GM18909 (cell line): Measurements from ENCODE around the gene DYTN.

ENCODE experiments used
- ATAC-seq: cut with Tn5 transposase; IDR thresholded peaks from one replicate; pipeline ENCODE4 v1.9.1; 2021; ENCODE audit warnings: mild to moderate bottlenecking; ENCODE audit not compliant: unreplicated experiment, poor library complexity

DYTN gene

DNA sequence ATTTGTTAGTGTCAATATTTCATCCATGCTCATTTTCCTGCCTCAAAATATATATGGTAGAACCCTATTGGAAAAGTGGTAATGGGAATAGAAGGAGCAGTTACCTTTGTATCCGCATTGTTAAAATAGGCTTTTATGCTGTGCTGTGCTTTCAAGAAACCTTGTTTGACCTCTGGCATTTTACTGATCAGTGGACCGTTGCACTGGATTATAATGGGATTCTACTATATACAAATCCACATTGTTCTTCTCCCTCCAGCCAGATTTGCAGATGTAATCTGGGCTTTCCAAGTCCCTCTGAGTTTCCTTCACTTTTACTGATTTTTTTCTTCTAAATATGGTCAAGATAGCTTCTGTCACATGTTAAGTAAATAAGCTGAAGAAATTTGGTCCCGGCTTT, 99.2 kb downstream of the DYTN start:
- ATAC-seq, result no peak

DNA sequence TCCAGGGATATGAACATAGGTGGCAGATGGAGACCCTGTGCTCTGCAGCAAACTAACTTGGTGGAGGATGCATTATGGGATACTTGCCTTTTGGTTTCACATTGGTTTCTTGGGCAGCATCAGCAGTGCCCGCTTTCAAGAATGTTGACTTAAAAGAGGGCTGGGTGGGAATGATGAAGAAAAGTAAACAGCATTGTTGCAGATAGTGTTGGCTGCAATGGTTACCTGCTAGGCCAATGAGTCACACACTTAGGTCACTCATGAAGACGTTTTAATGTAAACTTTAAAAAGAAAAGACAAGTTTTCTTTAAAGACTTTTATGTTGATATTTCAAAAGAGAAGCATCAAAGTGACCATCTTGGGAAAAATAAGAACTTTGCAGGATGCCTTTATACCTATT, 102.0 kb downstream of the DYTN start:
- ATAC-seq, result no peak

GRCh38 chr2:206615417-206616089, 102.6 kb downstream of the DYTN start:
- no peak for ATAC-seq

- no peak for ATAC-seq
These were observed 103.4 kb downstream of the DYTN start for GRCh38 chr2:206614811-206615210.

- ATAC-seq, result no peak
These were observed 106.5 kb downstream of the DYTN start for GRCh38 chr2:206611736-206612135.

- no peak for ATAC-seq
These were observed 107.0 kb downstream of the DYTN start for GRCh38 chr2:206611191-206611590.

DNA sequence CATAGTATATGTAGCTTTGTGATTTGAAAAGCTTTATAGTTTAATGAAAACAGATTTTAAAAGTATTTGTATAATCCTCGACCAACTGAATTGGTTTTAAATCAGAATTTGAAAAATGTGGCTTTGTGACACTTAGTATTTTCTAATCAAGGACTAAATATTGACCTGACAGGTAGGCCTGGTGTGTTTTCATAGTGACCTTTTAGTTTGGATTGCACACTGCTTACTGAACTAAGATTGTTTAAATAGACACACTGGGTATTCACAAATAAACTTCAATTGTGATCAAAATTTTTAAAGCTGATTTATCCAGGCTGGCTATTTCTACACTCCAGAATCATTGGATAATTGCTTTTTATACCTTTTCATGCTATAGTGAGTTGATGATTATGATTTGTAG, 107.7 kb downstream of the DYTN start:
- ATAC-seq, result no peak

- ATAC-seq, result no peak
These were observed 115.0 kb downstream of the DYTN start for GRCh38 chr2:206603243-206603642.
